A673 (cell line): ENCODE measurements around the gene GSTO2. TPM values are rescaled to one million over a fixed set of nuclear protein-coding genes. Genes with fewer than 3 reads are reported as not detected.

Experiments
- BruUV-seq: library from RNA; stranded (reverse); fragments of 400-500 nt; replicated peaks from 2 replicates; lab custom pipeline; 2021; lab: Mats Ljungman, UMichigan
- CTCF ChIA-PET: fragments of 300-600 bp; sonication (Branson Sonifier 250); formaldehyde crosslinking; loops from one replicate; lab custom pipeline; 2022; ENCODE audit warnings: antibody characterized with exemption; lab: Charles Lee
- POLR2A ChIA-PET: fragments of 300-600 bp; sonication (Branson Sonifier 250); formaldehyde crosslinking; loops from one replicate; lab custom pipeline; 2022; ENCODE audit warnings: antibody characterized with exemption; ENCODE audit not compliant: low non-redundant PET; lab: Charles Lee
- DNase-seq: peaks from one replicate; pipeline ENCODE4 v3.0.0-alpha.2; 2015; ENCODE audit warnings: low spot score
- H3K27ac ChIP-seq: fragments of 200-600 bp; sonication (generic); 2 replicates; pipeline ENCODE4 v1.5.1; 2016; ENCODE audit warnings: mixed run types, low read depth, mild to moderate bottlenecking, mixed read lengths, antibody characterized with exemption, low read length; ENCODE audit not compliant: poor library complexity, severe bottlenecking
- H3K27me3 ChIP-seq: fragments of 200-600 bp; sonication (generic); replicated peaks from 2 replicates; pipeline ENCODE4 v1.6.1; 2017; ENCODE audit warnings: mixed run types, low read depth, mild to moderate bottlenecking, mixed read lengths, antibody characterized with exemption, low read length; ENCODE audit not compliant: insufficient read depth, poor library complexity
- H3K36me3 ChIP-seq: fragments of 200-600 bp; sonication (generic); 2 replicates; pipeline ENCODE4 v1.6.1; 2016; ENCODE audit warnings: mixed run types, mild to moderate bottlenecking, mixed read lengths, antibody characterized with exemption, low read length; ENCODE audit not compliant: insufficient read depth, poor library complexity, severe bottlenecking
- H3K4me1 ChIP-seq: fragments of 200-600 bp; sonication (generic); 2 replicates; pipeline ENCODE4 v1.6.1; 2017; ENCODE audit warnings: mixed run types, mild to moderate bottlenecking, mixed read lengths, antibody characterized with exemption, low read length; ENCODE audit not compliant: insufficient read depth, poor library complexity, severe bottlenecking
- H3K4me3 ChIP-seq: fragments of 200-600 bp; sonication (generic); 2 replicates; pipeline ENCODE4 v1.5.1; 2016; ENCODE audit warnings: low read depth, mixed run types, mild to moderate bottlenecking, mixed read lengths, low read length; ENCODE audit not compliant: poor library complexity, severe bottlenecking
- H3K9me3 ChIP-seq: fragments of 200-600 bp; sonication (generic); 2 replicates; pipeline ENCODE4 v1.6.1; 2016; ENCODE audit warnings: mixed run types, low read depth, mild to moderate bottlenecking, mixed read lengths, antibody characterized with exemption, low read length; ENCODE audit not compliant: poor library complexity, severe bottlenecking
- EZH2 ChIP-seq: fragments of 200-600 bp; sonication (generic); IDR thresholded peaks from 2 replicates; pipeline ENCODE4 v1.6.1; 2017; ENCODE audit warnings: borderline replicate concordance, low read depth, mild to moderate bottlenecking, mixed read lengths, antibody characterized with exemption, low read length; ENCODE audit not compliant: poor library complexity, severe bottlenecking
- intact Hi-C: fragments of 100-400 bp; cut with micrococcal nuclease; formaldehyde crosslinking; loops from one replicate; pipeline ENCODE4 v1.10.0; 2022; ENCODE audit not compliant: unreplicated experiment
- total RNA-seq: library from RNA; stranded (reverse); gene quantifications from 2 replicates; pipeline ENCODE4 v1.2.3, GENCODE V29; 2021
- TF ChIP-seq, protein P1 (sequence below): fragments of 300-800, 200-600 bp; sonication (generic); conservative IDR thresholded peaks from 2 replicates; pipeline ENCODE4 v1.5.1; 2017; ENCODE audit warnings: low read depth, mild to moderate bottlenecking, antibody characterized with exemption, low read length, moderate library complexity, mixed read lengths

The GSTO2 gene
- total RNA-seq, 1 experiment from 2014 or later, result 0.26 TPM

DNA sequence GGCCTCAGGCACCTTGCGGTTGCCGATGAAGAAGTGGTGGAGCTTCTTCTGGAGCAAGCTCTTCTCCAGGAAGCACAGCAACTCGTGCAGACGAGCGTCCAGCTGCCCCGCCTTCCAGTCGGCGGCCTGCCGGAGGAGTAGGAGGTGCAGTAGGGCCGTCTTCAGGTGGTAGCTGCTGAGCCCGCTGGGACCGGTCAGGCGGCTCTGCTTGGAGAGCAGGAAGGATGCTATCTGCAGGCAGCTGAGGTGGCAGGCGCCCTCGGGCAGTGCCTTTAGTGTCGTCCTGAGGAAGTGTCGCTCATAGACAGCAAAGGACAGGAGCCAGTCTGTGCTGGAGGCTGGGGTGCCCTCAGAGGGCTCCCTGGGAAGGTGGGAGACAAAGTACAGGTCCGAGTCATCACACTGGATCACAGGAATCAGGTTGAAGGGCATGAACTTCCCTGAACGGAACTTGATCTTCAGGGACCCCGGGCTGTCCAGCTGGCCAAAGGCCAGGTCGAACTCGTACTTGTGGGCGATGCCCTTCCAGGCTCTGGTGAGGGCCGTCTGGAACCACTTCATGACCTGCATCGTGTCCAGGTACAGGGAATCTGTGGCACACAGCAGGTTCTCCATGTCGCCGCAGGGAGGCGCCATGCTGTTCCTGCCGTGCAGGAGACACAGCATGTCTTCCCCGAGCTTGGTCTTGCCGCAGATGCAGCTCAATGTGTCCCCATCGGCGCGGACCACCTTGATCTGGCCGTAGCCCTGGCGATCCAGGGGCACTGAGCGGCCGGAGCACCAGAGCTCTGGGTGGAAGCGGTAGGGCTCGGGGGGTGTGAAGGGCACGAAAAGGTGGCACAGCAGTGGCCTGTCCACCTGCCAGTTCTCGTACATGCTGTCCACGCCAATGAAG is 45.9 kb downstream of the GSTO2 start:
- BruUV-seq, result no TSS peak
- Histone ChIP-seq H3K4me1 (peaks cover 17% of the 10 kb centered on the region), H3K4me3 (no peak overlapping the region), H3K27ac (no peak overlapping the region), H3K9me3 (no peaks in the 10 kb centered on the region), H3K36me3 (peaks cover 39% of the 10 kb centered on the region), H3K27me3 (no peaks in the 10 kb centered on the region)
- TF ChIP-seq, protein P1, sequence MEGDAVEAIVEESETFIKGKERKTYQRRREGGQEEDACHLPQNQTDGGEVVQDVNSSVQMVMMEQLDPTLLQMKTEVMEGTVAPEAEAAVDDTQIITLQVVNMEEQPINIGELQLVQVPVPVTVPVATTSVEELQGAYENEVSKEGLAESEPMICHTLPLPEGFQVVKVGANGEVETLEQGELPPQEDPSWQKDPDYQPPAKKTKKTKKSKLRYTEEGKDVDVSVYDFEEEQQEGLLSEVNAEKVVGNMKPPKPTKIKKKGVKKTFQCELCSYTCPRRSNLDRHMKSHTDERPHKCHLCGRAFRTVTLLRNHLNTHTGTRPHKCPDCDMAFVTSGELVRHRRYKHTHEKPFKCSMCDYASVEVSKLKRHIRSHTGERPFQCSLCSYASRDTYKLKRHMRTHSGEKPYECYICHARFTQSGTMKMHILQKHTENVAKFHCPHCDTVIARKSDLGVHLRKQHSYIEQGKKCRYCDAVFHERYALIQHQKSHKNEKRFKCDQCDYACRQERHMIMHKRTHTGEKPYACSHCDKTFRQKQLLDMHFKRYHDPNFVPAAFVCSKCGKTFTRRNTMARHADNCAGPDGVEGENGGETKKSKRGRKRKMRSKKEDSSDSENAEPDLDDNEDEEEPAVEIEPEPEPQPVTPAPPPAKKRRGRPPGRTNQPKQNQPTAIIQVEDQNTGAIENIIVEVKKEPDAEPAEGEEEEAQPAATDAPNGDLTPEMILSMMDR, result no peak
- TF ChIP-seq EZH2, result no peak
- intact Hi-C loops, result no loop called here
- POLR2A ChIA-PET, result no interaction called here
- CTCF ChIA-PET, result no interaction called here
- DNase-seq, result no peak

DNA sequence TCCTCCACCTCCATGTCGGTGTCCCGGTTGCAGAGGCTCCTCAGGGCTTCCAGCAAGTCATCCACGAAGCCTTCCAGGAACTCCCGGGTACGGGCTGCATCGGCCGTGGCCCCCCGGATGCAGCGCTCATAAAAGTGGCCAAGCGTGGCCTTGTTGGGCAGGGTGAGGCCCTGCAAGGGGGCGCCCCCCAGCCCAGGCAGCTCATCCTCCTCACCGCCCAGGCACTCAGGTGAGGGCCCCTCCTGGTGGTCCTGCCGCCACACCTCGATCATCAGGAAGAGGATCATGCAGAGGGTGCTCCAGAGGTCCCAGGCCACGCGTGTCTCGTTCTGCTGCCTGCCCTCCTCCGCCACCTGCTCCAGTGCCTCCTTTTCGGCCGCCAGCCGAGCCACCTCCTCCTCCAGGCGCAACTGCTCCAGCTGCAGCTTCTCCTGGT is 46.5 kb downstream of the GSTO2 start:
- ChIA-PET POLR2A (no interaction called here), CTCF (no interaction called here)
- peaks cover 17% of the 10 kb centered on the region for H3K4me1 ChIP-seq
- TF ChIP-seq EZH2, result no peak
- TF ChIP-seq, protein P1, result no peak
- H3K9me3 ChIP-seq, result no peaks in the 10 kb centered on the region
- intact Hi-C loops, result no loop called here
- DNase-seq, result no peak
- no peak overlapping the region for H3K27ac ChIP-seq
- no peaks in the 10 kb centered on the region for H3K27me3 ChIP-seq
- no TSS peak for BruUV-seq
- no peak overlapping the region for H3K4me3 ChIP-seq
- H3K36me3 ChIP-seq, result peaks cover 39% of the 10 kb centered on the region

DNA sequence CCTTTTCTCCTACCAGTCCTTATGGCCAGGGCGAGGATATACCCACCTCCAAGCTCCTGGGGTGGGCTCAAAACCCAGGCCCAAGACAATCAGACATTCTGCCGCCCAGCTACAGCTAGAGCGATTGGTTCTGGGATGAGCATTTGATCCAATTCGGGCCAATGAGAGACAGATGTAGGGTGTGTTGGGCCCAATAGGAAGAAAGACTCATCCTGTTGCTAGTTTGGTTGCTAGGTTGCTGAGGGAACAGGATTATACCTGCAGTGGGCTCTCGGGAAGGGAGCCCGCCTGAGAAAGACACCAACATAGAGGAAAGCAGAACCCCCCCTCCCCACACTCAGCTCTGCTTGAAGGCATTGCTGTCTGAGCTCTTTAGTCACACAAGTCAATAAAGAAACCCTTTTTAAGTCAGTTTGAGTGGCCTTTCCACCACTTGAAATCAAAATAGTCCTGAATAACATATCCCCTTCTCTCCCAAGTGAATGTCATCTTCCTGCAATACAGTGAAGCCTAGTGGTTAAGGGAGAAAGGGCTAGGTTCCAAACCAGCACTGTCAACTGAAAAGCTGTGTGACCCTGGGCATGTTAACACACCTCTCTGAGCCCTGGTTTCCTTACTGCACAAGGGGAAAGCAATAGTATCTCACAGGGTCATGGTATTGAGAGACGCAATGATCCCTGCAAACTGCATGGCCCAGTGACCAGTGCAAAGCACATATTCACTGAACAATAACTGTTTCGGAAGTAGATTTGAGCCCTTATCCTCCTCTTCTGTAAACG is 47.5 kb downstream of the GSTO2 start:
- H3K27me3 ChIP-seq, result no peaks in the 10 kb centered on the region
- intact Hi-C loops, result no loop called here
- H3K27ac ChIP-seq, result peak overlapping the region; percentile 18
- POLR2A ChIA-PET, result interaction anchor here (0.7 kb wide), 1 partner anchor 10 kb away, joined by 3 read pairs; no protein-coding TSS in a partner anchor
- no peak for DNase-seq
- H3K4me1 ChIP-seq, result peaks cover 21% of the 10 kb centered on the region
- no peak for TF ChIP-seq EZH2
- TF ChIP-seq, protein P1, result no peak
- no TSS peak for BruUV-seq
- H3K36me3 ChIP-seq, result peaks cover 39% of the 10 kb centered on the region
- H3K4me3 ChIP-seq, result no peak overlapping the region
- H3K9me3 ChIP-seq, result no peaks in the 10 kb centered on the region
- CTCF ChIA-PET, result no interaction called here
